GM12873 (cell line): ENCODE measurements around the gene USP2.

Experiments used
- TF ChIP-seq, protein P1 (sequence below): IDR thresholded peaks from 2 replicates; pipeline ENCODE4 v1.5.1; 2012; ENCODE audit warnings: low read depth, mild to moderate bottlenecking, moderate library complexity, low read length, control low read depth; ENCODE audit not compliant: insufficient read depth; ENCODE audit errors: missing control alignments

The USP2 gene

GRCh38 chr11:119341222-119342022 lies 40.1 kb downstream of the USP2 start:
- TF ChIP-seq, protein P1, sequence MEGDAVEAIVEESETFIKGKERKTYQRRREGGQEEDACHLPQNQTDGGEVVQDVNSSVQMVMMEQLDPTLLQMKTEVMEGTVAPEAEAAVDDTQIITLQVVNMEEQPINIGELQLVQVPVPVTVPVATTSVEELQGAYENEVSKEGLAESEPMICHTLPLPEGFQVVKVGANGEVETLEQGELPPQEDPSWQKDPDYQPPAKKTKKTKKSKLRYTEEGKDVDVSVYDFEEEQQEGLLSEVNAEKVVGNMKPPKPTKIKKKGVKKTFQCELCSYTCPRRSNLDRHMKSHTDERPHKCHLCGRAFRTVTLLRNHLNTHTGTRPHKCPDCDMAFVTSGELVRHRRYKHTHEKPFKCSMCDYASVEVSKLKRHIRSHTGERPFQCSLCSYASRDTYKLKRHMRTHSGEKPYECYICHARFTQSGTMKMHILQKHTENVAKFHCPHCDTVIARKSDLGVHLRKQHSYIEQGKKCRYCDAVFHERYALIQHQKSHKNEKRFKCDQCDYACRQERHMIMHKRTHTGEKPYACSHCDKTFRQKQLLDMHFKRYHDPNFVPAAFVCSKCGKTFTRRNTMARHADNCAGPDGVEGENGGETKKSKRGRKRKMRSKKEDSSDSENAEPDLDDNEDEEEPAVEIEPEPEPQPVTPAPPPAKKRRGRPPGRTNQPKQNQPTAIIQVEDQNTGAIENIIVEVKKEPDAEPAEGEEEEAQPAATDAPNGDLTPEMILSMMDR: no peak

GRCh38 chr11:119340335-119341221 lies 40.9 kb downstream of the USP2 start, which contains the start of gene C1QTNF5:
Gene C1QTNF5 (minus strand): TSS chr11:119340883. CDS start chr11:119340397, 486 bp downstream.
- TF ChIP-seq, protein P1: no peak

DNA sequence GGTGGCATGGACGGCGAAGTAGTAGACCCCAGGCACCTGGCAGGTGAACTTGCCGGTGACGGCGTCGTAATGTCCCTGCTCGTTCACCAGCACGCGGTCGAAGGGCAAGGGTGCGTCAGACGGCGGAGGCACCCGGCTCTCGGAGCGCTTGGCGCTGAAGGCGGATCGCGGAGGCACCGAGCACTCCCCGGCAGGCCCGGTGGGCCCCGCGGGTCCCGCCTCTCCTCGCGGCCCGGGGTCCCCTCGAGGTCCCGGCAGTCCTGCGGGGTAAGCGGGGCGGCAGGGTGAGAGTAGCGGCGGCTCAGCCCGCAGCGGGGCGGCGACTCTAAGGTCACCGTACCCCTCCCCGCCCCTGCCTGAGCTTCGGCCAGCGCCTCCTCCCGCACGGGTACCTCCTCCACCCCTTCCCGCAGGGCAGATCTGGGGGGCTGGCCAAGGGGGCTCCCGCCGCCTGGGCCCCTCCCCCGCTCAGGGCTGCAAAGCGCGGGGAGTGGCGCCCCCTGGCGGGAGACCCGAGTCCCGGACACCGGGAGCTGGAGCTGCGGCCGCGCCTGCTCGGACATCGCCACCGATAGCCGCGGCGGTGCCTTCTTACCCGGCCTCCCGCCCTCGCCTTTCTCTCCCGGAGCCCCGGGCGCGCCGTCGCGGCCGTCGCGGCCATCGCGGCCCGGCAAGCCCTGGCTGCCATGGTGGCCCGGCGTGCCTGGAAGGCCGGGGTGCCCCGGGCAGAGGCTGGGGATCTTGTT lies 41.7 kb downstream of the USP2 start:
- TF ChIP-seq, protein P1: peak; percentile 72

GRCh38 chr11:119338965-119339588 lies 42.4 kb downstream of the USP2 start:
- TF ChIP-seq, protein P1: no peak

DNA sequence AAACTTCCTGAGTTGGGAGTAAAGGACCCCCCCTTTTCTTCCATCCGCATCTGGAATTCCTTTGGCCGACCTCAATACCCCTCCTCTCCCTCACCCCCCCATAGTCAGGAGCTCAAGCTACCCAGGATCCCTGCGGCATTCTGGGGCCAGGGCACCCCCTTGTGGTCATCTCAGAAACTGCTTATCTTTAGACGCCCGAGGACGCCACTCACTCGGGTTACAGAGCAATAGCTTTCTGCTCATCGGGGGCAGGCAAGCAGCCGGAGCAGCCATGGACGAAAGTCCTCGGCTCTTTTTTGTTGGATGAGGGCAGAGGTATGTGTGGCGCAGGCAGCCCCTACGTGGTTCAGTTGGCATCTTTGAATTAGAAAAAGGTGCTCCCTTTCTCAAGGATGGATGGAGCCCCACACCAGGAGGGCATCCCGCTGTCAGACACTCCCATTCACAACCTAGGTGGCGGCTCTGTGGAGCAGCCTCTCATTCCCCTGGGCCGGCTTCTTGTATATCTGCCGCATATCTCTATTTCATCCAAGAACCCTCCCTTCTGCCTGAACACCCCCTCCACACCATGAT lies 43.1 kb downstream of the USP2 start:
- TF ChIP-seq, protein P1: peak; percentile 83

GRCh38 chr11:119337581-119338317 lies 43.7 kb downstream of the USP2 start:
- TF ChIP-seq, protein P1: no peak
